HG02884 (cell line): Measurements from ENCODE around the gene BCKDK.
"Not testable (repeated sequence)": the region's sequence is repeated elsewhere in the genome, so short reads cannot be mapped to it uniquely, and the experiment has no call there.

Source experiments
- ATAC-seq: cut with Tn5 transposase; IDR thresholded peaks from one replicate; pipeline ENCODE4 v1.9.1; 2021; ENCODE audit warnings: mild to moderate bottlenecking, moderate library complexity; ENCODE audit not compliant: unreplicated experiment

The BCKDK gene

DNA sequence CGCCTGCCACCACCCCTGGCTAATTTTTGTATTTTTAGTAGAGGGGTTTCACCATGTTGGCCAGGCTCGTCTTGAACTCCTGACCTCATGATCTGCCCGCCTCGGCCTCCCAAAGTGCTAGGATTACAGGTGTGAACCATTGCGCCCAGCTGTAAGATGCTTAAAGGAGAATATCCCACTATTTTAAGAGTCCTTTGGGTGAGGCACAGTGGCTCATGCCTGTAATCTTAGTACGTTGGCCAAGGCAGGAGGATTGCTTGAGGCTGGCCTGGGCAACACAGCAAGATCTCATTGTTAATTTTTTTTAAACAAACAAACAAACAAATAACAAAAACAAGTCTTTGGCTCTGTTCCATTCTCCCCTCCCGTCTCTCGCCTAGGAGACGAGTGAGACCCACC is 32.9 kb downstream of the BCKDK start:
- ATAC-seq = not testable (repeated sequence)

DNA sequence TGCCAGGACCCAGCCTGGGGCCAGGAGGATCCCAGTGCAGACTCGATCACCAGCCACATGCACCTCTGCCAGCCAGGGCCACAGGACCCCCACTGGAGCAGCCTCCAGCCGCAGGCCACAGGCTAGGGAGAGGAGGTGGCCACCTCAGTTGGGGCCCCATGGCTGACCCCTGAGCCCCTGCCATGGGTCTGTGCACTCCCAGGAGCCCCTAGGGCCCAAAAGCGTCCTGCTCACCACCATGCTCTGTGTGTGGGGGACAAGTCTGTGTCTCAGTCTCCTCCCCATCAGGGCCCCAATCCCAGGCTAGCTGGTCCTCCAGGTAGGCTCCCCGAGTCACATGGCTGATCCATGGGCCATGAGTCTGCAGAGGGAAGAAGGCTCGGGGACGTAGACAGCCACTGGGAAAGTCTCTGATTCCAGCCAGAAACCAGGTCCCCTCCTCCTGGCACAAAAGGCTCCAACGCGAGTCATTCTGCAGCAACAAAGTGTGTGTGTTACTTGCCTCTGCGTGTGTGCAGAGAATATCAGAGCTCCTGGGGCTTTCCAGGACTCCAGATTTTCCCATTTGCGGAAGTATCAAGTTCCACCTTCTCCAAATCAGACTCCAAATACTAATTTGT is 33.4 kb downstream of the BCKDK start:
- no peak for ATAC-seq

DNA sequence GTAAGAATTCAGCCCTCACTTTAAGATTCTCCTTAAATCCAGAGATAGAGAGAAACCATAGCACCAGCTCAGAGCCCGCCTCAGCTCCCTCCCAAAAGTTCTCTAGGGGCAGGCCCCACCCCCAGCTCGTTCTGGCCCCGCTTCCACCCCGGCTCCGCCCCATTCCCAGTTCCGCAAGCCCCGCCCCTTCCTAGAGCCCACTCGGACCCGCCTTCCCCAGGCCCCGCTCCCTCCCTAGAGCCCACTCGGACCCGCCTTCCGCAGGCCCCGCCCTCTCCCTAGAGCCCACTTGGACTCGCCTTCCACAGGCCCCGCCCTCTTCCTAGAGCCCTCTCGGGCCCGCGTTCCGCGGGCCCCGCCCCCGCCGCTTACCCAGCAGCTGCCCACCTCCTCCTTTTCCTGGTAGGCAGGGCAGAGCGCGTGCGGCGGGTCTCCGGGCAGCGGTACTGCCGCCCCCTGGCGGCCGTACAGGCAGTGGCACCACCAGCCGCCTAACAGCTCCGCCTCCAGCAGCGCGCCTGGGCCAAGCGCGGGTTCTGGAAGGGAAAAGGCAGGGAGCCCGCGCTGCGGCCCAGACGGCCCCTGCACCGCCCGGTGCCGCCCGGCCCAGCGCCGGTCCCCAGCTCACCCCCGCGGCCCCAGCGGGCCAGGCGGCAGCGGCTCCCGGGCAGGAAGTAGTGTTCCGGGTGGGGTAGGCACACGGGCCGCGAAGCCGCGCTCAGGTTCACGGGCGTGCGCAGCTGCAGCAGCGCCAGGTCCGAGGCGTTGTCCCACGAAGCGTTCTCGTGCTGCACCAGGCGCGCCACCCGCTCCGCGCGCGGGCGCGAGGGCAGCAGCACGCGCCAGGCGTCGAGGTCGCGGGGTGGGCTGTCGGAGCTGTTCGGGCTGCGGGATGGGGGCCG is 34.2 kb downstream of the BCKDK start:
- peak; percentile 83 for ATAC-seq

DNA sequence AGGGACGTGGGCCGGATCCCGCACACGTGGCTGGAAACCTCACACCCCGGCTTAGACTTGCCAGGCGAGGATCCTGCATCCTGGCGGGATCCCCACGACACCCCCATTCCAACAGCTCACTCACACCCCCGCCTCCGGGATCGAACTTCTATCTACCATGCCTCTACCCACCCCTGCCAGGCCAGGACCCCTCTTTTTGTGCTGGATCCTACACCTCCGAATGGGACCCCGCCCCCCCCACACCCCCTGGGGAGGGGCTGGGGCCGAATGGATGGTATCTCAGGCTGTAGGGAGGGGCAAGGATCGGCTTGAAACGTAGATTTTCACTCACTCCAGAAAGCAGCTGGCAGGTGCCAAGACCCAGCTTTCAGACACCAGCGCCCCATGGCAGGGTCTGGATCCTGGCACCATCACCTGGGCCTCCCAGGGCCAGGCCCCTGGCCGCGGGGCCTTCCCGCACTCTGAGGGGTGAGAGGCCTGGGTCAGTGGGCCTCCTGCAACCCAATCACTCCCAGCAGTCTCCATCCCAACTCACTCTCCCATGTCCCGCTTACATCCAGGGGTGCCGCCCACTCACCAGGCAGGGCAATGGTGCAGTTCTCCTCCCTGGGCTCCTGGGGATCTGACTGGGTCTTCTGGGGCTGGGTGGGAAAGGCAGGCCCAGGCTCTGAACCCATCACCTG is 35.0 kb downstream of the BCKDK start:
- no peak for ATAC-seq

DNA sequence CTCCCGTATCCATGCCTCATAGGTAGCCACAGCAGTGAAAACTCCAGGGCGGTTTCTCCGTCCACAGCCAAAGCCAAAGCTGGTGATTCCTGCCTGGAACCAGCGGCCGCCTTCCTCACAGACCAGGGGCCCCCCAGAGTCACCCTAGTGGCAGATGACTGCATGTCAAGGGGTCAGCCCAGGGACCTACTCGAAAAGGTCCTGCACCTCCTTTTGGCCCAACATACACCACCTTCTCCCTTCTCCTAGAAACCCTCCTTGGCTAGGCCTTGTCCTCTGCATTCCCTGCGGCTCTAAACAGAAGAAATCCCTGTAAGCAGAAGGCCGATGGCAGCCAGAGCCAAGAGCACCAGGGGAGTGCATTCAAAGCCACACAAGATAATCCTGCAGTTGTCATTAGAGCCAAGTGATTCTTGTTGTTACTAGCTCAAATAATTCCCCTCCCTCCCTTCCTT is 35.5 kb downstream of the BCKDK start:
- ATAC-seq = no peak

DNA sequence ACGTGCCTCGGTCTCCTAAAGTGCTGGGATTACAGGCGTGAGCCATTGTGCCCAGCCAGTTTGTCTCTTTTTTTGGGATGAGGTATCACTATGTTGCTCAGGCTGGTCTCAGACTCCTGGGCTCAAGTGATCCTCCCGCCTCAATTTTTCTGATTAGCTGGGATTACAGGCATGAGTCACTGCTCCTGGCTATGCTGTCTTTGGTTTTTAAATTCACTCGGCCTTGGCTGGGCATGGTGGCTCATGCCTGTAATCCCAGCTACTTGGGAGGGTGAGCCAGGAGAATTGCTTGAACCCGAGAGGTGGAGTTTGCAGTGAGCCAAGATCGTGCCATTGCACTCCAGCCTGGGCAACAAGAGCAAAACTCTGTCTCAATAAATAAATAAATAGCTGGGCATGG is 36.2 kb downstream of the BCKDK start:
- ATAC-seq = not testable (repeated sequence)

DNA sequence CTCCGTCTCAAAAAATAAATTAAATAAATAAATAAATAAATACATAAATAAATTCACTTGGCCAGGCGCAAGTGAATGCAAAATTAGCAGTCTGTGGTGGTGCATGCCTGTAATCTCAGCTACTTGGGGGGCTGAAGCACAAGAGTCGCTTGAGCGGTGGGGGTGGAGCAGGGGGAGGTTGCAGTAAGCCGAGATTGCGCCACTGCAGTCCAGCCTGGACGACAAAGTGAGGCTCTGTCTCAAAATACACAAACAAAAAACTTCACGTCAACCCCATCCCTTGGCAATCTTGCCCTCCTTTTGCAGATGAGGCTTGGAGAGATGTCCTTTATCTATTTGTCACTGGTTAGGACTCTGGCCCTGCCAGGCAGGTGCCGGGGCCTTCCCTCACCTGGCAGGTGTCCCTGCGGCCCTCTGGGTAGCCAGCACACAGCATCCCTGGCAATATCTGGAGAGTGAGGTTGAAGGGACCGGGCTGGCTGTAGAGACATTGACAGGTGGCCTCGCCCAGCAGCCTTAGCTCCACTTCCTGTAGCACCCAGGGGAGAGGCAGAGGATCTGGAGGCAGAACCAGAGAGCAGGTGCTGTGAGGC is 37.3 kb downstream of the BCKDK start:
- no peak for ATAC-seq

DNA sequence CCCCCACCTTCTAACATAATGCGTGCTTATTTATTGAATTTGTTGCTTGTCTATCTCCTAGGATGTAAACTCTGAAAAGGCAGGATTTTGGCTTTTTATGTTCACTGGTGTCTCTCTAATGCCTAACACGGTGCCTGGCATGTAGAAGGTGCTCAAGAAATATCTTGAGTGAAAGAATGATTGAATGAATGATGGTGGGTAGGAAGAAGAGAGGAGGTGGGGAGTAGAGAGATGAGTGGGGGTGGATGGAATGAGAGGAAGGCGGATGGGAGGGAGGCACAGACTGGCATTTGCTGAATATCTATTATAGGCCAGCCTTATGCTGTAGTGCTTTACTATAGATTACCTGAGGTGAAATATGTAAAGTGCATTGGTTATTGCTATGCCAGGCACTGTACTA is 39.4 kb downstream of the BCKDK start:
- ATAC-seq = no peak

DNA sequence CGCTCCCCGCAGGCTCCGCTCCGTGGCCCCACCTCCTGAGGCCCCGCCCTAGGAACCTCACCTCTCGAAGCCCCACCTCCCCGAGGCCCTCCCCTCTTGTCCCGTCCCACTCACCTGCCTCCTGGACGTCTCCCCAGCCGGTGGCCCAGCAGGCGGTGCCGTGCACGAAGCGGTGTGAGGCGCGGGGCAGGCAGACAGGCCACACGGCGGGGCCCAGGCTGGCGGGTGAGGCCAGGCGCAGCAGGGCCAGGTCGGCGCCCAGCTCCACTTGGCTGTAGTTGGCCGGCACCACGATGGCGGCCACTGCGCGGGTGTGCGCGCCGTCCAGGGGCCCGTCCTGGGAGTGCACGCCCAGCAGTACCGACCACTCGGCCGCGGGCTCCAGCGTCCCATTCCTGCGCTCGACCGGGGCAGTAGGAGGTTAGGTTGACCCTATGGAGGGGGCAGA is 40.1 kb downstream of the BCKDK start:
- no peak for ATAC-seq

DNA sequence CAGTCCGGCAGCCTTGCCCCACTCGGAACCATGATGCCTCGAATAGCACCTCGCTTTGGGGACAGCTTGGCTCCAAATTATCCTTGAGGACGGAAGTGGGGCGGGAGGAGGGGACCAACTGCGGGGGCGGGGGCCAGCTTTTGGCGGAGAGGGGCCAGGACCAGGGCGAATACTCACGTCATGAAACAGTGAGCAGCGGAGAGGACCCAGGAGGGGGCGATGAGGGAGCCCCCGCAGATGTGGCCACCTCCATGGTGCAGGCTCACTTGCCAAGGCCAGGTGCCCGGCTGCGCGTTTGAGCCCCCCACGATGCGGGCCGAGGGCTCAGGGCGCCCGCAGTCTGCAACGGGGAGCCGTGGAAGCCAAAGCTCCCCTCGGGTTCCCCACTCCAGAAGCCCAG is 40.7 kb downstream of the BCKDK start:
- no peak for ATAC-seq

DNA sequence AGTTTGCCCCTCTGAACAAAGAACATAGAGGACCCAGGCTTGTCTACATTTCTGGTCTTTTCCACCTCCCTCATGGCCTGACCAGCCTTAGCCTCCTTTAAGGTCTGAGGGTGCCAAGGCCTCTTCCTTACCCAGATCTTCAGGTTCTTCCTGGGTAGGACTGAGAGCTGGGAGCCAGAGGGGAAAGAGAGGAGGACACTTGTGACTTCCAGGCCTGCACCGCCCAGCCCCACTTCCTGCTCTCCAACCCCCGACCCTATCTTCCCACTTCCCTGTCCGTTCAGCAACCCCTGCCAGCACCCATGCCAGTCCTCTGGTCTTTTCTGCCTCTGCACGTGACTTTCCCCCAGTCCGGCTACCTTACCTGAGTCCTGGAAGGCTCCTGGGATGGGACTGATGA is 41.1 kb downstream of the BCKDK start:
- ATAC-seq = no peak

DNA sequence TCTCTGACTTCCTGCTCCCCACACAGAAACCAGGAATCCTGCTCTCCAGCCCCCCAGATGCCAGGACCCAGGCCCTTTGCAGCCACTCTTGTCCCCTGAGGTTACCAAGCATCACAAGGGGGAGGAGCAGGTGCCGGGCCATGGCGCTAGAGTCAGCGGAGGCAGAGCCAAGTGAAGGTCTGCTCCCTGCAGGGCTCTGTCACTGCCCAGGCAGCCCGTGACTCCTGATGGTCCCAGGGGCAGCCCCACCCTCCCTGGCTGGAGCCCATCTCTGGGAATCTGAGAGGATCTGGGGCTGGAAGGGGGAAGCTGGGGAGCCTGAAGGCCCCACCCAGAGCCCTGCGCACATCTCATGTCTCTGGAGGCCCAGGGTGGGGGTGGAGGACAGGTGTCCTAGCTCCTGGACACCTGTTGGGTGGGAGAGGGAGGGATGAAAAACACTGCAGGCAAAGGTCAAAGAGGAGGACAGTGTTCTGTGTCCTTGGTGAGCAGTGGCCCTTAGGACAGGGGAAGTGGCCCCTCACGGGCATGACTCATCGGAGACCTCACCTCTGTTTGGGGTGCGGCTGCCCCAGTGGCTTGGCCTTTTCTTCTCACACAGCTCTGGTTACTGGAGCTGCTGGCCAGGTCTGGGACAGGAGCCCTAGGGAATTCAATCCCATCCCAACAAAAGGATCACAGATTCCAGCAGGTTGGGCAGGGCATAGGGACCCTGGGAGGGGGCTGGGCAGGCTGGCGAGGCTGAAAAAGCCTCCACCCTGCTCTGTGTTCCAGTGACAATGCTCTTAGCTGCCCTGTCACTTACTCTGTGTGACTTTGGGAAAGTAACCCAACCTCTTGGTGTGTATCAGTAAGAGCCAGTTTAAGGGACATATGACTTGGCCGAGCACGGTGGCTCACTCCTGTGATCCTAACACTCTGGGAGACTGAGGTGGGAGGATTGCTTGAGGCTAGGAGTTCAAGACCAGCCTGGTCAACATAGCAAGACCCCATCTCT is 42.0 kb downstream of the BCKDK start, which contains the start of gene PRSS36:
TSS of gene PRSS36 (minus strand) at position 173 of the 997 bp plus-strand sequence. CDS start at position 142, 31 bp downstream.
- no peak for ATAC-seq

DNA sequence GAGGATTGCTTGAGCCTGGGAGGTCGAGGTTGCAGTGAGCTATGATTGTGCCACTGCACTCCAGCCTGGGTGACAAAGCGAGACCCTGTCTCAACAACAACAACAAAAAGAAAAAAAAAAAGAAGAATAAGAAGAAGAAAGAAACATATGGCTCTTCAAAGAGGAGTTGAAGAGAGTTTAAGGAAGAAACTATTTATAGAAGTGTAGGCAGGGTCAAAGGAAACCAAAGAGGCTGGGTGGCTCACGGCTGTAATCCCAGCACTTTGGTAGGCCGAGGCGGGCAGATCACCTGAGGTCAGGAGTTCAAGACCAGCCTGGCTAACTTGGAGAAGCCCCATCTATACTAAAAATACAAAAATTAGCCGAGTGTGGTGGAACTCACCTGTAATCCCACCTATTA is 42.8 kb downstream of the BCKDK start:
- not testable (repeated sequence) for ATAC-seq

DNA sequence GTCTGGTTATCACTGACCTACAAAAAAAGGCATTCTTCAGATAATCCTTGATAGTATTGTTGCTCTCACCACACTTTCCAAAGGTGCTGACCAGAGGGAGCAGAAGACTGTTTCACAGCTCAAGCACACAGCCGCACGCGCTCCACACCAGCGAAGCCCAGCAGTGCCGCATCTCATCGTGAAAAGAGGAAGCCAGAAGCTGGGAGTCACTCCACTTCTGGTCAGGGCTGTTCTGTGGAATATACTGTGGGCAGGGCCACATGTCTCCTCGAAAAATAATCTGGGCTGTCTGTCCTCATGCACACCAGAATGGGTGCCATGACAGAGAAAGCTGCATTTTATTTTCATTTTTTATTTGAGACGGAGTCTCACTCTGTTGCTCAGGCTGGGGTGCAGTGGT is 49.0 kb downstream of the BCKDK start:
- ATAC-seq = no peak
